Muscle layer of duodenum (tissue), 2 donors: Measurements from ENCODE around the gene CNTN6.

Experiments used
- H3K27ac ChIP-seq: one replicate; pipeline ENCODE4 v1.7.0; 2013; ENCODE audit warnings: mild to moderate bottlenecking, low read length
- H3K27me3 ChIP-seq: one replicate; pipeline ENCODE4 v1.7.0; 2013; ENCODE audit warnings: low read depth, mild to moderate bottlenecking, control low read depth, low read length
- H3K36me3 ChIP-seq, 2 donors: one replicate each; pipeline ENCODE4 v1.7.0; 2013; ENCODE audit warnings: low read length in 2 of 2, control low read depth in 1 of 2, mild to moderate bottlenecking in 1 of 2; ENCODE audit not compliant: insufficient read depth in 2 of 2, control insufficient read depth in 1 of 2
- H3K4me1 ChIP-seq, 2 donors: one replicate each; pipeline ENCODE4 v1.7.0; 2013; ENCODE audit warnings: low read length in 2 of 2, mild to moderate bottlenecking in 2 of 2, control low read depth in 1 of 2, moderate library complexity in 1 of 2; ENCODE audit not compliant: insufficient read depth in 2 of 2, control insufficient read depth in 1 of 2
- H3K4me3 ChIP-seq, 2 donors: one replicate each; pipeline ENCODE4 v1.7.0; 2013; ENCODE audit warnings: low read length in 2 of 2, low read depth in 1 of 2, mild to moderate bottlenecking in 1 of 2
- H3K9me3 ChIP-seq, 2 donors: one replicate each; pipeline ENCODE4 v1.7.0; 2013; ENCODE audit warnings: low read length in 2 of 2, control low read depth in 1 of 2, mild to moderate bottlenecking in 1 of 2; ENCODE audit not compliant: control insufficient read depth in 1 of 2
- donor health status: healthy.

CNTN6 gene

GRCh38 chr3:1228289-1228688 lies 135.5 kb downstream of the CNTN6 start:
- no peaks in the 10 kb centered on the region for H3K27me3 ChIP-seq
- H3K4me3 ChIP-seq: no peak overlapping the region
- H3K9me3 ChIP-seq: peaks cover 0 to 2% of the 10 kb centered on the region in 2 donors
- no peaks in the 10 kb centered on the region for H3K4me1 ChIP-seq
- H3K27ac ChIP-seq: no peak overlapping the region
- no peaks in the 10 kb centered on the region for H3K36me3 ChIP-seq

GRCh38 chr3:1230920-1231319 lies 138.1 kb downstream of the CNTN6 start:
- no peaks in the 10 kb centered on the region for H3K4me1 ChIP-seq
- no peak overlapping the region for H3K4me3 ChIP-seq
- no peaks in the 10 kb centered on the region for H3K36me3 ChIP-seq
- no peak overlapping the region for H3K27ac ChIP-seq
- H3K27me3 ChIP-seq: no peaks in the 10 kb centered on the region
- peaks cover 0 to 2% of the 10 kb centered on the region in 2 donors for H3K9me3 ChIP-seq

- Histone ChIP-seq H3K27ac (no peak overlapping the region), H3K4me3 (no peak overlapping the region), H3K27me3 (no peaks in the 10 kb centered on the region), H3K4me1 (no peaks in the 10 kb centered on the region), H3K36me3 (no peaks in the 10 kb centered on the region), H3K9me3 (peaks cover 0 to 2% of the 10 kb centered on the region in 2 donors)
Observed at GRCh38 chr3:1232276-1232675, 139.5 kb downstream of the CNTN6 start.

- H3K27me3 ChIP-seq: no peaks in the 10 kb centered on the region
- H3K4me1 ChIP-seq: no peaks in the 10 kb centered on the region
- no peaks in the 10 kb centered on the region for H3K36me3 ChIP-seq
- peaks cover 0 to 2% of the 10 kb centered on the region in 2 donors for H3K9me3 ChIP-seq
- H3K27ac ChIP-seq: no peak overlapping the region
- H3K4me3 ChIP-seq: no peak overlapping the region
Observed at GRCh38 chr3:1235526-1236120, 142.8 kb downstream of the CNTN6 start.

- Histone ChIP-seq H3K4me1 (no peaks in the 10 kb centered on the region), H3K36me3 (no peaks in the 10 kb centered on the region), H3K9me3 (no peaks in the 10 kb centered on the region), H3K4me3 (no peak overlapping the region), H3K27me3 (no peaks in the 10 kb centered on the region), H3K27ac (no peak overlapping the region)
Observed at GRCh38 chr3:1251282-1252060, 158.6 kb downstream of the CNTN6 start.

GRCh38 chr3:1252061-1252430 lies 159.2 kb downstream of the CNTN6 start:
- H3K27ac ChIP-seq: no peak overlapping the region

GRCh38 chr3:1262246-1262645 lies 169.4 kb downstream of the CNTN6 start:
- Histone ChIP-seq H3K27ac (no peak overlapping the region), H3K27me3 (no peaks in the 10 kb centered on the region), H3K4me3 (no peak overlapping the region), H3K36me3 (no peaks in the 10 kb centered on the region), H3K4me1 (no peaks in the 10 kb centered on the region), H3K9me3 (no peaks in the 10 kb centered on the region)

More at GRCh38 chr3:1252061-1252430, 159.2 kb downstream of the CNTN6 start:
- no peaks in the 10 kb centered on the region for H3K36me3 ChIP-seq
- H3K27me3 ChIP-seq: no peaks in the 10 kb centered on the region
- no peaks in the 10 kb centered on the region for H3K4me1 ChIP-seq
- H3K9me3 ChIP-seq: no peaks in the 10 kb centered on the region
- no peak overlapping the region for H3K4me3 ChIP-seq

- no peaks in the 10 kb centered on the region for H3K9me3 ChIP-seq
- H3K27me3 ChIP-seq: no peaks in the 10 kb centered on the region
- no peaks in the 10 kb centered on the region for H3K36me3 ChIP-seq
- no peak overlapping the region for H3K27ac ChIP-seq
- no peaks in the 10 kb centered on the region for H3K4me1 ChIP-seq
- H3K4me3 ChIP-seq: no peak overlapping the region
Observed at GRCh38 chr3:1263121-1263520, 170.3 kb downstream of the CNTN6 start.

- no peak overlapping the region for H3K27ac ChIP-seq
- no peaks in the 10 kb centered on the region for H3K27me3 ChIP-seq
- H3K36me3 ChIP-seq: no peaks in the 10 kb centered on the region
- no peaks in the 10 kb centered on the region for H3K9me3 ChIP-seq
- H3K4me3 ChIP-seq: no peak overlapping the region
- no peaks in the 10 kb centered on the region for H3K4me1 ChIP-seq
Observed at GRCh38 chr3:1269808-1270207, 177.0 kb downstream of the CNTN6 start.

- Histone ChIP-seq H3K27ac (no peak overlapping the region), H3K4me1 (no peaks in the 10 kb centered on the region), H3K4me3 (no peak overlapping the region), H3K36me3 (no peaks in the 10 kb centered on the region), H3K9me3 (no peaks in the 10 kb centered on the region), H3K27me3 (no peaks in the 10 kb centered on the region)
Observed at GRCh38 chr3:1272546-1273265, 179.9 kb downstream of the CNTN6 start.

GRCh38 chr3:1275495-1275894 lies 182.7 kb downstream of the CNTN6 start:
- Histone ChIP-seq H3K4me3 (no peak overlapping the region), H3K9me3 (no peaks in the 10 kb centered on the region), H3K27me3 (no peaks in the 10 kb centered on the region), H3K4me1 (no peaks in the 10 kb centered on the region), H3K27ac (no peak overlapping the region), H3K36me3 (no peaks in the 10 kb centered on the region)
